Neural progenitor cell (in vitro differentiated cells): Measurements from ENCODE around the gene CBLB.

Experiments
- EZH2 ChIP-seq: fragments of 200-600 bp; sonication (generic); IDR thresholded peaks from 2 replicates; pipeline ENCODE4 v1.6.1; 2017; ENCODE audit warnings: antibody characterized with exemption, mild to moderate bottlenecking, moderate library complexity
- TF ChIP-seq, protein P1 (sequence below): fragments of 200-600 bp; sonication (generic); IDR thresholded peaks from 2 replicates; pipeline ENCODE4 v1.5.1; 2017; ENCODE audit warnings: antibody characterized with exemption, mild to moderate bottlenecking

DNA sequence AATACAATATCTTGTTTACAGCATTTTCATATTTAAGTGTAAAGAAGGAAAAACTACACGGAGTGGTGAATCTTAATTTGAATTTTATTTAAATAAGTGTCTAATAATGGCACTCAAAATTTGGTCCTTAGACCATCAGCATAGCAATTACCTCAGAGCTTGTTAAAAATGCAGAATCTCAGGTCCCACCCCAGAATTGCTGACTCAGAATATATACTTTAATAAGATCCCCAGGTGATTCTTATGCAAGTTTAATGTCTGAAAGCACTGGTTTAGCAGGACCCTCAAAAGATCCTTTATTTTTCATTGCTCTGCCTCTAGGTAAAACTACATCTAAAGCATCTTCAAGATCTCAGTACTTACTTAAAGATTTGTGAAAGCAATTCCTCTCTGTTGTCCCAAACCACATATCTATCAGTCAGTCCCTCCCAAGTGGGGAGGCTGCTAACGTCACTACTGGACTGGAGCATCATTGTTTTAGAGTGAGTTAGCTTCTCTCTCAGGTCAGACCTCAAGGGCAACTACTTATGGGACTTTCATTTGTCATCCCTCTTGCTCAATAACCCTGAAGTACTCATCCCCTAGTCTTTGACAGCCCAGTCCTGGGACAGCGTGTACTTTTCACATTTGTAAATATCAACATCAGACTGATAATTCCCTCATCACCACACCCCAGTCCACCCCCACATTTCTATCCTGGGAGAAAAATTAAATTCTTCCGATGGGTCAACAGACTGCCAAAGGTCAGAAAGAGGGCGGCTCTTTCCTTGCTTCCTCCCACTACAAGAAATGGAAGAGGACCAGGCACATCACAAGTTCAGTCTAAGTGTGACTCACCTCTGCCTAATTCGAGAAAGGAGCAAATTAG lies 76.7 kb downstream of the CBLB start:
- TF ChIP-seq, protein P1, sequence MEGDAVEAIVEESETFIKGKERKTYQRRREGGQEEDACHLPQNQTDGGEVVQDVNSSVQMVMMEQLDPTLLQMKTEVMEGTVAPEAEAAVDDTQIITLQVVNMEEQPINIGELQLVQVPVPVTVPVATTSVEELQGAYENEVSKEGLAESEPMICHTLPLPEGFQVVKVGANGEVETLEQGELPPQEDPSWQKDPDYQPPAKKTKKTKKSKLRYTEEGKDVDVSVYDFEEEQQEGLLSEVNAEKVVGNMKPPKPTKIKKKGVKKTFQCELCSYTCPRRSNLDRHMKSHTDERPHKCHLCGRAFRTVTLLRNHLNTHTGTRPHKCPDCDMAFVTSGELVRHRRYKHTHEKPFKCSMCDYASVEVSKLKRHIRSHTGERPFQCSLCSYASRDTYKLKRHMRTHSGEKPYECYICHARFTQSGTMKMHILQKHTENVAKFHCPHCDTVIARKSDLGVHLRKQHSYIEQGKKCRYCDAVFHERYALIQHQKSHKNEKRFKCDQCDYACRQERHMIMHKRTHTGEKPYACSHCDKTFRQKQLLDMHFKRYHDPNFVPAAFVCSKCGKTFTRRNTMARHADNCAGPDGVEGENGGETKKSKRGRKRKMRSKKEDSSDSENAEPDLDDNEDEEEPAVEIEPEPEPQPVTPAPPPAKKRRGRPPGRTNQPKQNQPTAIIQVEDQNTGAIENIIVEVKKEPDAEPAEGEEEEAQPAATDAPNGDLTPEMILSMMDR: no peak
- TF ChIP-seq EZH2: no peak
